ENCODE results near the gene ENO1.

Gene ENO1

GRCh38 chr1:8874230-8875201 is 4.0 kb downstream of the ENO1 start:
- peak overlapping the region; percentile 13; the same call in 1 of the 2 replicates for H3K4me3 ChIP-seq (ENCODE audit: low read length)
- no peak for DNase-seq (ENCODE audit: low read depth, low spot score)

DNA sequence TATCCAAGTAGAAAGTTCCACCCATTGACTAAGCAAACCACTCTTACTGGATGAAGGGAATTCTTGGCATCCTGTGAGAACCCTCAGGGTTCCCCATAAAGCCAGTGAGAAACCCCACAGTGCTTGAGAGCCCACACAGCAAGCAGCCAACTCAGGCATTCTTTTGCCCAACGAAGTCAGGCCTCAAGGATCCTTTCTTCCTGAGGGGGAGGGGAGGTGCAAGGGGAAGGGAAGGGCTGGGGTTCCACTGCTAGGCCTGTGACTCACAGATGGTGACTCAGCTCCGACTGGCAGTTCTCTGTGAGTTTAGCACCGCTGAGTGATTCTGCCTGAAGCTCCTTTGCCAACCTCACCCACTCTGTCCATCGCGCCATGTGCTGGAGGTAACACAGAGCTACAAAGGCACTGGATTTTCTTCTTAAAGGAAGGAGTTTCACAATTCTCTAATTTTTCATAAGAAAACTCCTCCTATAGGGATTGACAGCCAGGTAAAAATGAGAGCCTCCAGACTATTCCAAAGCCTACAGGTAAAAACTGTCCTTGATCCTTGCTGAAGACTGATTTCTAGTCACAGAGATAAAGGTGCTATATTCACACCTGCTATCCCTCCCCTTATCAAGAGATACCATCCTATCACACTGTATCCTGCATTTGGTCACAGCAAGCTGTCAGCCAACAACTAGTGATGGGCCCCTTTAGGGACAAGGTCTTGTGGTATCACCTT is 4.8 kb downstream of the ENO1 start:
- no peak overlapping the region for H3K4me3 ChIP-seq (ENCODE audit: low read length)
- DNase-seq (ENCODE audit: low read depth, low spot score): no peak

GRCh38 chr1:8873001-8873400 is 5.5 kb downstream of the ENO1 start:
- H3K4me3 ChIP-seq (ENCODE audit: low read length): no peak overlapping the region

GRCh38 chr1:8871965-8872399 is 6.5 kb downstream of the ENO1 start:
- H3K4me3 ChIP-seq (ENCODE audit: low read length): no peak overlapping the region
- DNase-seq (ENCODE audit: low read depth, low spot score): no peak

More at GRCh38 chr1:8873001-8873400, 5.5 kb downstream of the ENO1 start:
- DNase-seq (ENCODE audit: low read depth, low spot score): no peak

GRCh38 chr1:8871539-8871935 is 6.9 kb downstream of the ENO1 start:
- H3K4me3 ChIP-seq (ENCODE audit: low read length): no peak overlapping the region
- DNase-seq (ENCODE audit: low read depth, low spot score): no peak

DNA sequence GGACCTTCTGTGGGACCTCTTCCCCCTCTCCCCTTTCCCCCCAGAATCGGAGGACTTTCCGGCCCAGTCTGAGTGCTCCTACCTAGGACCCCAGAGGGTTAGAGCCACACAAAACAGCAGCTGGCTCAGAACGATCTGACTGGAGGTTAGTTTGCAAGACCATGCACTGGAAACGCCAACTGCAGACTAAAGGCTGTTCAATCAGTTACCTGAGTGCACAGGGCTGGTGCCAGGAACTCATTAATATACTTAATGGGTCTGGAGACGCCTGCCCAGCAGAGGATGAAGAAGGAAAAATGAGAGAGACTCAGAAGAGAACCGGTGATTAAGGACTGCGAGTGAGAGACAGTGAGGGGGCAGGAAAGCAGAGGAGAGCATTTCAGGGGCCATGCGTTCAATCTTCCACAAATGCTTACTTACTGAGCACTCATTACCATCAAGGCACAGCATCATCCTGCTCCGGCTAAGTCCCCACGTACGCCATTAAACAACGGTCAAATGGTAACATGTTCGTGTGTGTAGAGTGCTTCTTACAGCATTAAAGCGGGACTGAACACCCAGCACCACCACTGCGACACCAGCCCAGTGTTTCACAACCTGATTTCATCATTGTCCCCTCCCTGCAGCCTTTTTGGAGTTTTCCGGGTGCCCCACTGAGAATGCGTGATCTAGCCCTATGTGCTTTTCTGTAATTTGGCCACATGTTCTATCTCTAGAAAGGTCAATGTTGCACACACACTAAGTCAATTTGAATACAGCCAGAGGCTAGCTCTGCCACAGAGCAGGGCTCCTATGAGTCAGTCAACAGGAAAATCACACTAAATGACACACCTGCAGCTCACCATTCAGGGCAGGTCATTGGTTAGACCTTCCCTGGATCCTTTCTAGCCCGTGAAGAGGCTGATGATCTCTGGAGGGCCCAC is 7.6 kb downstream of the ENO1 start:
- no peak for DNase-seq (ENCODE audit: low read depth, low spot score)
- H3K4me3 ChIP-seq (ENCODE audit: low read length): no peak overlapping the region

DNA sequence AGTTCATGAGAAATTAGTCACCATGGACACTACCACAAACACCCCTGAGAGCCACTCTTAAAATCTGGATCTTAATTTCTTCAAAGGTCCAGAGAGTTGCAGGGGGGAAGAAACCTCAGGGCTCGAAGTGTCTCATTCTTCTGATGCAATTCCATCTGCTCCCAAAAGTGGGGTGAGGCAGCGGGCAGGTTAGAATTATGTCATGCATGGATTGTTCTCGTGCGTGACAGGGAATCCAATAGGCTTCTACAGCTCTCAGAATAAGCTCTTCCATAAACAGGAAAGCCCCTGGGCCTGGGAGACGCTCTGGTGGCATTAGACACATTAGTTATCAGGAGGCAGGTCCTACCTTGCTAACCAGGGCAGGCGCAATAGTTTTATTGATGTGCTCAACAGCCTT is 8.4 kb downstream of the ENO1 start:
- no peak for DNase-seq (ENCODE audit: low read depth, low spot score)
- H3K4me3 ChIP-seq (ENCODE audit: low read length): no peak overlapping the region

DNA sequence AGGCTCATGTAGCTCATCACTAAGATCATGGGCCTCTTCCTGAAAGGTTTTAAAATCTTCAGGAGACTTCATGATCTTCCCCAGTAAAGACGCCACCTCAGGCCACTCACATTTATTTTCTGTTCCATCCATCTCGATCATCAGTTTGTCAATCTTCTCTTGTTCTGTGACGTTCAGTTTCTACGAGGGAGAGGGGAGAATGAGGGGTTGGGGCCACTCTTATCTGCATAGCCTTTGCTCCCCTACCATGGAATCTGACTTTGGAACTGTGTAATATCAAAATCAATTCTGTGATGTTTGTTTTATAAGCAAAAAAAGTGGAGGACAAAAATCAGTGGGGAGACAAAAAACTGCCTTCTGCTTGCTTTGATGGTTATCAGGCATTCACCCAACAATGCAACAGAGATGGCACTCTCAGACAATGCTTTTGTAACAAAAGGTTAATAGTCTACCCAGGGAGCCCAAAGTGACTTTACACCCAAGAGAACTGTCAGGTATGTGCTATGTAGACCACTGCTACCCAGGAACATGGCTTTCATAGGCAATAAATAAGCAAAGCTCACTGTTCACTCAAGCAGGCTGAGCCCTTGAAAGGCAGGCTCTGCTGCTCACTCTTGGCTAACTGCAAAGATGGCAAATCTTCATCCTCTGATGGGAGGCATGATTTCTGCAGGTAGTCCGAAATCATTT is 10.5 kb downstream of the ENO1 start:
- no peak overlapping the region for H3K4me3 ChIP-seq (ENCODE audit: low read length)

DNA sequence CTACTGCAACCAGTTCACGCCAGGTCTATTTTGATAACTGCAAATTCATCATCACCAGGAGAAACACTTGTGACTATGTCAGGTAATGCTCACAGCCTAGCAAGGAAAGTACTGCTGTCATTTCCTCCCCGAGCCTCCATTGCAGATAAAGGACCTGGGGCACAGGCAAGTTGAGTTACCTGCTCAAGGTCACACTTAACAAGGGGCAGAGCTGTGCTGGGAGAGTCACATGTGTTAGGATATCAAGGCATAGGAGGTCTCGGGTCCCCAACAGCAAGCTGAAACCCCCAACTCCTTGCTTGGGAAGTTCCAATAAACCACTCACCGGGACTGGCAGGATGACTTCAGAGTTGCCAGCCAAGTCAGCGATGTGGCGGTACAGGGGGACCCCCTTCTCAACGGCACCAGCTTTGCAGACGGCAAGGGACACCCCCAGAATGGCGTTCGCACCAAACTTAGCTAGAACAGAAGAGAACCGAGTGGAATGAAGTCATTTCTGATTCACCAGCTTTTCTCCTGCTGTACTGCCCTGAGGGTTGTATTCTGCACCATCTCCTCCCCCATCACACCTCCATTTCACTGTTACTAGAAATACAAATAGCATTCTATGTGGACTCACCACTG is 11.6 kb downstream of the ENO1 start:
- no peak overlapping the region for H3K4me3 ChIP-seq (ENCODE audit: low read length)
- DNase-seq (ENCODE audit: low read depth, low spot score): no peak

More for the DNA sequence above, 10.5 kb downstream of the ENO1 start:
- DNase-seq (ENCODE audit: low read depth, low spot score): no peak

DNA sequence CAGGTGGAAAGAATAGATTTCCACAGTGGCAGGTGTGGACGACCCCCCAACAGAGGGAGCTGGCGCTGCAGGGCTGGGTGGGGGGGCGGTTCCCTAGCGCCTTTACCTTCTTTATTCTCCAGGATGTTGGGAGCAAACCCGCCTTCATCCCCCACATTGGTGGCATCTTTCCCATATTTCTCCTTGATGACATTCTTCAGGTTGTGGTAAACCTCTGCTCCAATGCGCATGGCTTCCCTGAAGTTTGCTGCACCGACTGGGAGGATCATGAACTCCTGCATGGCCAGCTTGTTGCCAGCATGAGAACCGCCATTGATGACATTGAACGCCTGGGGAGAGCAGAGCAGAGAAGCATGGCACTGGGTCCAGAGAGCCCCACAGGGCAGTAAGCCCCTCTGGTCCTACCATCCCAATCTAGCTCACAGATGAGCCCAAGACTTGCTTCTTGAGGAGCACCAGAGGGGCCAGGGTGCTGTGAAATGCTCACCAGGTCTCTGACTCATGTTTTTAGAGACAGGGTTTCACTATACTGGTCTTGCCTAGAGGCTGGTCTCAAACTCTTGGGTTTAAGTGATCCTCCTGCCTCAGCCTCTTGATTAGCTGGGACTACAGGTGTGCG is 12.2 kb downstream of the ENO1 start:
- no peak overlapping the region for H3K4me3 ChIP-seq (ENCODE audit: low read length)
- no peak for DNase-seq (ENCODE audit: low read depth, low spot score)

- H3K4me3 ChIP-seq (ENCODE audit: low read length): no peak overlapping the region
- no peak for DNase-seq (ENCODE audit: low read depth, low spot score)
Observed at GRCh38 chr1:8864713-8865344, 13.7 kb downstream of the ENO1 start.

DNA sequence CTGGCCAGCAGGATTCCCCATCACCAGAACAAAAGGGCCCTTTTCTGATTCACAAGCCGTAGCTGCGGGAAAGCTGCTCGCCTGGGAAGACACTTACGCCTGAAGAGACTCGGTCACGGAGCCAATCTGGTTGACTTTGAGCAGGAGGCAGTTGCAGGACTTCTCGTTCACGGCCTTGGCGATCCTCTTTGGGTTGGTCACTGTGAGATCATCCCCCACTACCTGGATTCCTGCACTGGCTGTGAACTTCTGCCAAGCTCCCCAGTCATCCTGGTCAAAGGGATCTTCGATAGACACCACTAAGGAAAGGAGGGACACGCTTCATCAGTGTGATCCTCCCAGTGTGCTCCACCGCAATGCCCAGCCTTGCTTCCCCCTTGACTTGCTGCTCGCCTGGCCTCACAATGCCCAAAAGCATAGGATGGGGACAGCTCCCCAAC is 14.7 kb downstream of the ENO1 start:
- no peak for DNase-seq (ENCODE audit: low read depth, low spot score)
- no peak overlapping the region for H3K4me3 ChIP-seq (ENCODE audit: low read length)

DNA sequence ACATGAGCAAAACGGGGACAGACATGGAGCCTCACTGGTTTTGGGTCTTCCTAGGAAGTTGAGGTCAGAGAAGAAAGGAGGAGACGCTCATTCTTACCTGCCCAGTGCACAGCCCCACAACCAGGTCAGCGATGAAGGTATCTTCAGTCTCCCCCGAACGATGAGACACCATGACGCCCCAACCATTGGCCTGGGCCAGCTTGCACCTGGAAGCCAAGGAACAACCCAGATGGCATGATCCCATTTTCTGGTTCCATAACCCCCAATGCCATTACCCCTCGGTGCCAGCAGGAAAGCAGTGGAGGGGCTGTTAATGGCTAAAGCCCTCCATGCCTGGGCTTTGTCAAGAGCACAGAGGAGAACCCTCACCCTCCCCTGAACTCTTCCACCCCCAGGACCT is 15.3 kb downstream of the ENO1 start:
- no peak overlapping the region for H3K4me3 ChIP-seq (ENCODE audit: low read length)
- no peak for DNase-seq (ENCODE audit: low read depth, low spot score)

DNA sequence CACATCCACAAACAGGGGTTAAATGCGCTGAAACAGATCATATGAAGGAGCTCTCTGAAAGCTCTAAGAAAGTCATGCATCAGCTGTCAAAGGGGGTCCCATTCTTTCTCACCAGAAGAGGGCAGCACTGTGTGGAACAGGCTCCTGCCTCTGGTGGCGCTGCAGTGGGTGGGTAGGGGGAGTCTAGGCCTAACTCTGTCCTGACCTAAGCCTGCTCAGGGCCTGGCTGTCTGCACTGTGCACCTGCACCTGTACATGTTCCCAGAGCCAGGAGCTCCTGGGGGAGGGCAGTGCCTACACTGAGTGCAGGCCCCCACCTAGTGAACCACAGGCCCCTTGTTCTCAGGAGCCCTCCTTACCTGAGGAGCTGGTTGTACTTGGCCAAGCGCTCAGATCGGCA is 16.0 kb downstream of the ENO1 start:
- no peak for DNase-seq (ENCODE audit: low read depth, low spot score)
- H3K4me3 ChIP-seq (ENCODE audit: low read length): no peak overlapping the region

DNA sequence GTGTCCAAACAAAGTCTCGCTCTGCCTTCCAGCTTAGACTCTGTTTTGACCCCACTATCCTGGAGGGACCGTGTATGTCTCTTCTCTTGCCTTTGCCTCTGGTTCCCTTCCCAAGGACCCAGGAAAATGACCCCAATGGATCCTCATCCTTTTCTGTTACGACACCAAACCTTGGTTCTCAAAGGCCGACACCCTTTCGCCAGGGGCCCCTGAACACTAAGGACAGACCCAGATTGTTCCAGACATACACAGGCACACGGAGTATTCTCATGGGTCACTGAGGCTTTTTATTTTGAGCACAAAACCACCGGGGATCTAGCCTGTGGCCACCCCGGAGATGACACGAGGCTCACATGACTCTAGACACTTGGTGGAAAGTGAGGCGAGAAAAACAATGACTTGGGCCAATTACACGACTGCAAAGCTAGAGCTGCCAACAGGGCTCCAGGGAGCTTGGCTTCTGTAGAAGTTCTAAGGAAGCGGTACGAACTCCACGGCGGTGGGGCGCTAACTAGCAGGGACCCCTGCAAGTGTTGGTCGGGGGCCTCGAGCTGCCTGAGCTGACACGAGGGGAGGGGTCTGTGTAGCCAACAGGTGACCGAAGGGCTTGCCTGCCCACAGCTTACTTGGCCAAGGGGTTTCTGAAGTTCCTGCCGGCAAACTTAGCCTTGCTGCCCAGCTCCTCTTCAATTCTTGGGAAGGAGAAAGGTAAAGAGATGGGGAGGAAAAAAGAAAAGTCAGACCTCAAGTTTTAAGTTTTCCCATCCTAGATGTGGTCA is 17.6 kb downstream of the ENO1 start:
- no peak overlapping the region for H3K4me3 ChIP-seq (ENCODE audit: low read length)
- DNase-seq (ENCODE audit: low read depth, low spot score): no peak

DNA sequence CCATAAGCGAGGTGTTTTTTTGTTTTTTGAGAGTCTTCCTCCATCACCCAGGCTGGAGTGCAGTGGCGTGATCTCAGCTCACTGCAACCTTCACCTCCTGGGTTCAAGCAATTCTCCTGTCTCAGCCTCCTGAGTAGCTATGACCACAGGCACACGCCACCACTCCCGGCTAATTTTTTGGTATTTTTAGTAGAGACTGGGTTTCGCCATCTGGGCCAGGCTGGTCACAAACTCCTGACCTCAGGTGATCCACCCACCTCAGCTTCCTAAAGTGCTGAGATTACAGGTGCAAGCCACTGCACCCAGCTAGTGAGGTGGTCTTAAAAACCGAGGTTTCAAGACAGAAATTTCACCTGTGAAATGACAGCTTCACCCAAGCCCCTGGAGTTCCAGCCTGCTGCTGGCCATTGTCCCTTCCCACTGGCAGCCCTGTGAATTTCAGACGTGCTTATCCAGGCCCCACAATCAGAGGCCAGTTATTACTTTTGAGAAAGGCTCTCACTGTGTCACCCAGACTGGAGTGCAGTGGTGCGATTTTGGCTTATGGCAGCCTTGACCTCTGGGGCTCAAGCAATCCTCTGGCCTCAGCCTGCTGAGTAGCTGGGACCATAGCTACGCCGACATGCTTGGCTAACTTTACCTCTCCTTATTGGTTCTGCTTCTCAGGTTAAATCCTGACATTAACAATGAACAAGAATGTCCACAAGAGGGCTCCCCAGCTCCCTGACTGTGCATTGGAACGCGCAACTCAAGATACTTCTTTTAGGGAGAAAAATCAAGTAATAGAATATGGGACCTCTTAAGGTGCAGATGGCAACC is 19.4 kb downstream of the ENO1 start:
- no peak overlapping the region for H3K4me3 ChIP-seq (ENCODE audit: low read length)
- peak; percentile 58 for DNase-seq (ENCODE audit: low read depth, low spot score)

Data from Jurkat, Clone E6-1 (cell line).